ENCODE data around the gene CBARP. TPM values are rescaled to one million over a fixed set of nuclear protein-coding genes. Genes with fewer than 3 reads are reported as not detected.

Gene CBARP
- total and polyA plus RNA-seq, 2 of the 13 experiments (the other 11 are each of a cell fraction or from before 2014, with no cell fraction given) = 1.2 to 1.4 TPM

- no peak for TF ChIP-seq NR2F6 (IDR thresholded peaks at IDR 0.05)
- peak; percentile 86 for TF ChIP-seq NR2F6 (CRISPR knock-in tag; IDR thresholded peaks at IDR 0.05)
- peak; percentile 88 for TF ChIP-seq SKIL (CRISPR knock-in tag; IDR thresholded peaks at IDR 0.05; ENCODE audit: borderline replicate concordance)
- peak; percentile 76 for TF ChIP-seq ZMYM3 (CRISPR knock-in tag; IDR thresholded peaks at IDR 0.05)
- TF ChIP-seq ZNF367 (CRISPR knock-in tag; IDR thresholded peaks at IDR 0.05; ENCODE audit: borderline replicate concordance) = no peak
- TF ChIP-seq, protein P1, sequence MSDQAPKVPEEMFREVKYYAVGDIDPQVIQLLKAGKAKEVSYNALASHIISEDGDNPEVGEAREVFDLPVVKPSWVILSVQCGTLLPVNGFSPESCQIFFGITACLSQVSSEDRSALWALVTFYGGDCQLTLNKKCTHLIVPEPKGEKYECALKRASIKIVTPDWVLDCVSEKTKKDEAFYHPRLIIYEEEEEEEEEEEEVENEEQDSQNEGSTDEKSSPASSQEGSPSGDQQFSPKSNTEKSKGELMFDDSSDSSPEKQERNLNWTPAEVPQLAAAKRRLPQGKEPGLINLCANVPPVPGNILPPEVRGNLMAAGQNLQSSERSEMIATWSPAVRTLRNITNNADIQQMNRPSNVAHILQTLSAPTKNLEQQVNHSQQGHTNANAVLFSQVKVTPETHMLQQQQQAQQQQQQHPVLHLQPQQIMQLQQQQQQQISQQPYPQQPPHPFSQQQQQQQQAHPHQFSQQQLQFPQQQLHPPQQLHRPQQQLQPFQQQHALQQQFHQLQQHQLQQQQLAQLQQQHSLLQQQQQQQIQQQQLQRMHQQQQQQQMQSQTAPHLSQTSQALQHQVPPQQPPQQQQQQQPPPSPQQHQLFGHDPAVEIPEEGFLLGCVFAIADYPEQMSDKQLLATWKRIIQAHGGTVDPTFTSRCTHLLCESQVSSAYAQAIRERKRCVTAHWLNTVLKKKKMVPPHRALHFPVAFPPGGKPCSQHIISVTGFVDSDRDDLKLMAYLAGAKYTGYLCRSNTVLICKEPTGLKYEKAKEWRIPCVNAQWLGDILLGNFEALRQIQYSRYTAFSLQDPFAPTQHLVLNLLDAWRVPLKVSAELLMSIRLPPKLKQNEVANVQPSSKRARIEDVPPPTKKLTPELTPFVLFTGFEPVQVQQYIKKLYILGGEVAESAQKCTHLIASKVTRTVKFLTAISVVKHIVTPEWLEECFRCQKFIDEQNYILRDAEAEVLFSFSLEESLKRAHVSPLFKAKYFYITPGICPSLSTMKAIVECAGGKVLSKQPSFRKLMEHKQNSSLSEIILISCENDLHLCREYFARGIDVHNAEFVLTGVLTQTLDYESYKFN (CRISPR knock-in tag; conservative IDR thresholded peaks at IDR 0.05) = 0 out of 2 replicates have a peak, but pooled peaks have one; percentile 4
- TF ChIP-seq RBFOX2 (IDR thresholded peaks at IDR 0.05; ENCODE audit: low read depth, low read length) = peak; percentile 57
- 0 out of 2 replicates have a peak, but pooled peaks have one; percentile 38 for TF ChIP-seq ZNF589 (CRISPR knock-in tag; conservative IDR thresholded peaks at IDR 0.05)
- no peak for TF ChIP-seq ZNF660 (CRISPR knock-in tag; IDR thresholded peaks at IDR 0.05; ENCODE audit: borderline replicate concordance, low read depth)
- TF ChIP-seq PHF20 (CRISPR knock-in tag; IDR thresholded peaks at IDR 0.05) = peak; percentile 37; the same call in 1 of the 2 replicates
- TF ChIP-seq ETV5 (CRISPR knock-in tag; IDR thresholded peaks at IDR 0.05; ENCODE audit: borderline replicate concordance) = peak; percentile 59
- 0 out of 2 replicates have a peak, but pooled peaks have one; percentile 19 for TF ChIP-seq ZNF614 (CRISPR knock-in tag; IDR thresholded peaks at IDR 0.05; ENCODE audit: borderline replicate concordance)
- 0 out of 2 replicates have a peak, but pooled peaks have one; percentile 21 for TF ChIP-seq ELF3 (CRISPR knock-in tag; IDR thresholded peaks at IDR 0.05)
- 0 out of 2 replicates have a peak, but pooled peaks have one; percentile 7 for TF ChIP-seq JUND (CRISPR knock-in tag; IDR thresholded peaks at IDR 0.05)
- peak; percentile 67 to 85; a peak in 3 of 4 replicates for TF ChIP-seq NR2F1 (CRISPR knock-in tag; IDR thresholded peaks at IDR 0.05)
- TF ChIP-seq ZNF260 (CRISPR knock-in tag; IDR thresholded peaks at IDR 0.05; ENCODE audit: borderline replicate concordance, low read depth) = no peak
- 0 out of 2 replicates have a peak, but pooled peaks have one; percentile 34 for TF ChIP-seq ZNF597 (CRISPR knock-in tag; IDR thresholded peaks at IDR 0.05)
- TF ChIP-seq NR2C2 (CRISPR knock-in tag; IDR thresholded peaks at IDR 0.05; ENCODE audit: borderline replicate concordance) = peak; percentile 3
- no peak for TF ChIP-seq ZNF292 (CRISPR knock-in tag; IDR thresholded peaks at IDR 0.05; ENCODE audit: borderline replicate concordance, low read depth)
- TF ChIP-seq HNF1B (CRISPR knock-in tag; IDR thresholded peaks at IDR 0.05) = 0 out of 2 replicates have a peak, but pooled peaks have one; percentile 15
Observed at GRCh38 chr19:1259876-1260748, 22.3 kb upstream of the CBARP start (continued).
